ENCODE measurements around the gene NKAIN2.
"Not testable (repeated sequence)": the region's sequence is repeated elsewhere in the genome, so short reads cannot be mapped to it uniquely, and the experiment has no call there.

Gene NKAIN2

DNA sequence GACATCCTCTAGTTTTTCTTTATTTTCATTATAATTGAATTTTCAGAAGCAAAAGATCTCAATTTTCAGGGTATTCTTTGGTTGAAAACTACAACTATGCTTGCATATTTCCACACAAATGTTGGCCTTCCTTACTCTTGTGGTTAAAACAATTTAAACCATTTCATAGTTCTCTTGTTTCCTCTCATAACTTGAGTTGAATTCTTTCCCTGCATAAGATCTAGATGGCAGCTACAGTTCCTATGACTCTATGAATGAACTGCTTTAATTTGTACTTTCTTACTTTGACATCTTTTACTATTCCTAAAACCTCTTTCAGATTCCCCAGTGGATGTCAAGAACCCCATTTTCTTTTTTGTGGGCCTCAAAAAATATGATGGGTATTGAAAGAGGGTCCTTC is 564.5 kb downstream of the NKAIN2 start:
- no peak for DNase-seq

DNA sequence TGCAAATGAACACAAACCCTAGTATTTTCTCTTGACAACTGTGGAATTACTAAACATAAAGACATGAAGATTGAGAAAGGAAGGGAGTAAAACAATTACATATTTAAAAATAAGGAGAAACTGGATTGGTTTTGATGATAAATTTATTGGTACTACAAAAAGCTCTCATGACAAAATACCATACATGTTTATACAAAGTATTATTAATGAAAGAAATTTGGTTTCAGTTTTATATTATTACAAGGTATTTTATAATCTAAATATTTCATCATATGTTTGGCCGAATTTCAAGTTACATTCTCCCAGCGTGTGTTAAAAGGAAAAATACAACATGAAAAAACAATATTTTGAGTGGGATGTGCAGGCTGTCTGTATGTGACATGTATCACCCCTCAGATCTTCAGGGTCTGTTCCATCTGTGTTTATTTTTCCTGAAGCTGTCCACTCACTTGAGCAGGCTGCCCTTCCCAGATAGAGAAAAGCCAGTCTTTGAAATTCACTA is 568.4 kb downstream of the NKAIN2 start:
- no peak for DNase-seq

DNA sequence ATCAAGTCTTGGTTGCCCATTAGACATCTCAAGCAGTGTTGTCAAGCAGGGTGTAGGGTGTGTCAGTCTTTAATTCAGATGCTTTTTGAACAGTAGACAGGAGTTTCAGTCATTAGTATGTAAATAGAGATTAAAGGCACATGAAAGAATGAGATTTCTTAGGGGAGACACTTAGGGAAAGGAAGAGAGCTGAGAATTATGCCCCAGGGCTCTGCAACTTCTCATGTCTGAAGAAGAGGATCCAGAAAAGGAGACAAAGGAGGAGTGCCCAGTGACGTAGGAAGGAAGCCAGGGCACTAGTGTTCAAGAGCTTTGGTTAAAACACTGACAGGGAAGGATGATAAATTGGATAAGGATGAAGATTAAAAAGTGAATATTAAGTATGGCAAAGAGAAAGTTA is 569.7 kb downstream of the NKAIN2 start:
- no peak for DNase-seq

DNA sequence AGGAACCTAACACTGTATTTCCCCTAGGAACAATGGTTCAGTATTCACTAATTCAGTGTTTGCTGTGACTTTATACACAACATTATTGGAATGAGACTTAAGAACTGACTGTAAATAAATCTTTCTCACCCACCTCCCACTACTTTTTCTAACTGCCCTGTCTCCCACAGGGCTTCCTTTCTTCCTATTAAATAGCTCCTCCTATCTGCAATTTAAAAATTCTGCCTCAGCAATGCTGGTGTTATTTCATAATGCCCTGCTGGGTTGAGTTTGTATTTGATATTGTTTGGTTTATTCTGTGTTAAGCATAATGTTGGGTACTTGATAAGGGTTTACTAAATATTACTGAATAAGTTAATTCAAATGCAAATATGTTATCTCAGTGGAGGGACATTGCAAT is 585.5 kb downstream of the NKAIN2 start:
- no peak for DNase-seq

GRCh38 chr6:124393536-124393935 is 589.9 kb downstream of the NKAIN2 start:
- no peak for DNase-seq

- DNase-seq: no peak
Measured at GRCh38 chr6:124396361-124396760, 592.7 kb downstream of the NKAIN2 start.

- DNase-seq: no peak
Measured at GRCh38 chr6:124400261-124400999, 596.8 kb downstream of the NKAIN2 start.

GRCh38 chr6:124410425-124410824 is 606.8 kb downstream of the NKAIN2 start:
- DNase-seq: not testable (repeated sequence)

- DNase-seq: not testable (repeated sequence)
Measured at GRCh38 chr6:124412657-124413056, 609.0 kb downstream of the NKAIN2 start.

- DNase-seq: no peak
Measured at GRCh38 chr6:124420116-124420840, 616.6 kb downstream of the NKAIN2 start.

- no peak for DNase-seq
Measured at GRCh38 chr6:124423621-124424020, 620.0 kb downstream of the NKAIN2 start.

DNA sequence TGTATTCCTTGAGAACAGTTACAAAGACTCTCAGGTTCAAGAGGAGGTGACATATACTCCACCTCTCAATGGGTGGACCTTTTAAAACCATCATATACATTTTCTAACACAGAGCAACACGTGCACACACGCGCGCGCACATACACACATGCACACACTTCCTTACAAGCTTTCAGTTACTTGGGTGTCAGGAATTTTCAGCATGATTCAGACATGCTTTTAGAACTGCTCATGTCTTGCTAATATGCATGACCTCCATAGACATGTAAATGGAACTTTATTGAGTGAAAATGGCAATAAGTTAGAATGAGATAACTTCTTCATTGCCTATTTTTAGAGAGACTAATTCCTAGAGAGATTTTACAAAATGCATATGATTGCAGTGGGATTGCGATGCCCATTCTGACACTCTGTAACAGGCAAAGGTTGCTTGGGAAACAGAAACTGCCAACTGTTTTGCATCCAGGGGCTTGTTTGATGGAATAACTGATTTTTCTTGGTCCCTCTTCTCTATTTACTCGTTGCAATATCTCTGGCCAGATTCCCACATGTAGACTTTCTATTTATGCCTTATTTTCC is 627.2 kb downstream of the NKAIN2 start:
- no peak for DNase-seq

DNA sequence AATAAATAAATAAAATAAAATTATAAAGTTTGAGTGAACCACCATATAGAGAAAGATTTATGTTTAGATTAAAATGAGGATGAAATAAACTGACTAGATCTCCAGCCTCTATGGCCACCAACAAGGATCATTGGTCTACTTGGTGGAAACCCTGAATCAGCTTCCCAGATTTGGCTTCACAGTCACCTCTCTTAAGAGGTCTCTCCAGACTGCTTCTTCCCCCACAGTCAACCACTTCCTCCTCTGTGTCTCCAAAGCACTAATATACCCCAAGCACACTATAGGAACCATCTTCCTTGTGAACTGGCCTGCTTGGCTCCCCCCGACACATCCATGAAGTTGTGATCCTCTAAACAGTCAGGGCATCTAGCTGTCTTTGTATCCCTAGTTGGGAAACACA is 629.0 kb downstream of the NKAIN2 start:
- no peak for DNase-seq

DNA sequence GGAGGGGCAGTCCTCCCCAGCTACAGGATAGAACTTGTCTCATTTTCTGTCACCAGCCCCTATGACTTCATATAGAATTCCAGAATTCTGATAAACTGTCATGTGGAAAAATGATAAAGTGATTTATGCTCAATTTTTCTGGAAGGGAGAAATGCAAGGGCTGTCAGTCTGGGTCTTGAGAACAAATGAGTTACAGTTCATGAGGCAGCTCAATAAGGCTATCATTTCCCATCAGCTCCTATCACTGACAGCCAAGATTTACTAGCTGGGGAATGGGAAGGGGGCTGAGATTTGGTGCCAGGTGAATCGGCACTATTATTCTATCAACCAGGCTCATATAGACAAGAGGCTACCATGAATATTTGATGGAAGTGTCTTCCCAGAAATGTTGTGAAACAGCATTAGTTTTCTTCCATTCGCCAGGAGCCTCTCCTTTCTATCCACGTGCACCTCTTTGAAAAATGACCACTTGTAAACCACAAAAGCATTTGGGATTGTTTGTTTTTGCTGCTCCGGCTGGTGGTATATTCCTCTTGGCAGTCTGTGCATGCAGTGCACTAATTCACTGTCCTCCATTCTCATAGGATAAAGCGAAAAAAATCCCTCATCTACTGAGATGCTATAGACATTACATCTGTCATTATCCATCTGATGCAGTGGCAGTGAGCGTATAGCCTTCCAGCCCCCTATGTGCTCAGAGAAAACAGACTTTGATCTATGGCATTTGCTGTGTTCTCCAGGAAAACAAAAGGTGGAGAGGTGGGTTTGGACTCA is 629.9 kb downstream of the NKAIN2 start:
- DNase-seq: no peak

DNA sequence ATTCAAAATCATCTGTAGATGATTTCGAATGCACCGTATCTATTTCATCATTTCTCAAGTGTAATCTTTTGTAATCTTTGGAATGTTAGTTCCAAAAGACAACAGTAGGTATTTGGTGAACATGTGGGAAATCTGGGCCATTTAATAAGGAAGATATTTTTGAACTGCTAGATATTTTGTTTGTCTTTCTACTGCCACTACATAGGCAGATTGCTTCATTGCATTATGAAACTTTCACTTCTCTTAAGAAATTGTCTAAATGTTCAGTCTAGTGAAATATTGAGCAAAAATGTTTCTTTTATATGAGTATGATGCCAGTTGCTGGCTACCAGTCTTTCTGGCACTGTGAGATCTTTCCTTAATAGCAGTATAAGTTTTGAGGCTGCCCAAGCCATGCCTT is 630.8 kb downstream of the NKAIN2 start:
- no peak for DNase-seq

GRCh38 chr6:124436803-124437202 is 633.1 kb downstream of the NKAIN2 start:
- no peak for DNase-seq

GRCh38 chr6:124438546-124439065 is 634.9 kb downstream of the NKAIN2 start:
- DNase-seq: no peak

DNA sequence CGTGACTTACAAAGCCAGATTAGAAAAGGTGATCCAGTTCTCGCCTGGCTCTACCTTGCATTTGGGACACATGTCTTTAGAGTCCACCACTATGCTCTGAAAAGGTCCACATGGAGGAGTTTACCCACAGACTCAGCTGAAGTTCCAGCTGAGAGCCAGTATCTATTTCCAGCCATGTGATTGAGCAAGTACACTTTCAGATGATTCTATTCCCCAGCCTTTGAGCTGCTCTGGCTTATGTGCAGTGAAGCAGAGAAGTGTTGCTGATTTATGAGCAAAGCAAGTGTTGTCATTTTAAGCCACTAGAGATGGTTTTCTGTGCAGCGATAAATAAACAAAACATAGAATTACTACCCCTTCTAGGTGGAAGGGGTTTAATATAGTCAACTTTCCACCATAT is 637.8 kb downstream of the NKAIN2 start:
- no peak for DNase-seq

- DNase-seq: no peak
Measured at GRCh38 chr6:124443541-124443940, 639.9 kb downstream of the NKAIN2 start.

DNA sequence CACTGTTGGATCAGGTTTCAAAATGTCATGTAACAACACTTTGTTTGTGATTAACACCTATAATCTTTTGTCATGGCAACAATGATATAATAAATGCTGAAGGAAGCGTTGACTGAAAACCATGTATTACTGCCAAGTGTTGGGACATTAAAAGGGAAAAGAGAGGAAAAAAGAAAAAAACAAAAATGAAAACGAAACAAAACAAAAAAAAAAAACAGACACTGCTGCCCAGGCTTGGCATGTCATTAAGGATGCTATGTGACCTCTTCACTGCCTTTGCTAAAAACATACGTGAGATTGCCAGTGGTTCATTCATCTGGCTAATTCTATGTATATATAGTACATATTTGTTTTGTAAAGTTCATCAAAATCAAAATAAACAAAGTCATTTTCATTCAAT is 641.9 kb downstream of the NKAIN2 start:
- DNase-seq: no peak

GRCh38 chr6:124446961-124447360 is 643.3 kb downstream of the NKAIN2 start:
- no peak for DNase-seq

GRCh38 chr6:124459268-124459667 is 655.6 kb downstream of the NKAIN2 start:
- DNase-seq: no peak

- DNase-seq: no peak
Measured at GRCh38 chr6:124462750-124463149, 659.1 kb downstream of the NKAIN2 start.
